Measurements from ENCODE around the gene CCDC78. TPM values are rescaled to one million over a fixed set of nuclear protein-coding genes. Genes with fewer than 3 reads are reported as not detected.

The CCDC78 gene
- total RNA-seq, 1 experiment from 2014 or later, result 0.25 TPM

DNA sequence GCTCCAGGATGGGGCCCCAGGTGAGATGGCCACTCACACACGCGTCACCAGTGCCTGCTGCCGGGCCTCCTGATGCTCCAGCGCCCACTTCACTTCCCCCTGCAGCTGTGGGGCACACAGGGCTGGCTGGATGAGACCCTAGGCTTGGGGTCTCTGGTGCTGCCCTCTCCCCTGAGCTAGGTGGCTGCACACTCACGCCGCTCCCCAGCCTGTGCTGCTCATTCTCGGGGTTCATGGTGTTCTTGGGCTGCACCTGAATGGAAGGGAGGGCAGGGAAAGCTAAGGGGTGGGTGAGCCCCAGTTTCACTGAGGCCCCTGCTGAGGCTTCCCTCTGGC, 1.2 kb downstream of the CCDC78 start:
- DNase-seq (ENCODE audit: low read depth), result no peak

DNA sequence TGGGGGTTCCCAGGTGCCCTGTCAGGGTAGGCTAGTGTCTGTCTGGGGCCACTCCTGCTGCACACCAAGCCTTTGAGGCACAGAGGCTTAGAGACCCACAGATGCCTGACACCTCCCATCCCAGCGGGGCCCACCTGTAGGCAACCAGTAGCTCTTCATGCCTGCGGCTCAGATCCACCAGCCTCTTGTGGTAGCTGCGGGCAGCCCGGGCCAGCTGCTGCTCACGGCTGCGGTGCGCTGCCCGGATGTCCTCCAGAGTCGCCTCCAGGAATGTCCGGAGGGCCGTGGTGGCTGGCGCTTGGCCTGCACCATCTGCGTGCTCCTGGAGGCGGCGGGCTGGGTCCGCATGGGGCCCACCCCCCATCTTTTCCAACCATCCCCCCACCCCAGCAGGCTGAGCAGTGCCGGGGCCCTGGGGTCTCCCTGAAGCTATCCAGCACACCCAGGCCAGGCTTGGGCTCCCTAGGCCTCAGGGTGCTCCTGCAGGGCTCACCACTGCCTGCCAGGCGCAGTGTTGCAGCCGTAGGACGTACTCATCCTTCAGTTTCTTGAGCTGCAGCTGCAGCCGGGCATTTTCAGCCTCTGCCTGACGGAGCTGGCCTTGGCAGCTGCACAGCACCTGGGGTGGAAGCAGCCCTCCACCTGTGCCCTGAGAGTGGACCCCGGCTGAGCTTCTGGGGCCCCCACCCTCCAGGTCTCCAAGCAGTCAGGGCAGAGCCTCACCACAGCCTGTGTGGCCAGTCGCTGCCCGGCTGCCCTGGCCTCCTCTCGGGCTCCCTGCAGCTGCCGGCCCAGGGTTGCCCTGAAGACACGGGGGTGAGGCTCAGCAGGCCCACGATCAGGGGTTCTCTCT, 1.8 kb downstream of the CCDC78 start:
- DNase-seq (ENCODE audit: low read depth), result no peak

DNA sequence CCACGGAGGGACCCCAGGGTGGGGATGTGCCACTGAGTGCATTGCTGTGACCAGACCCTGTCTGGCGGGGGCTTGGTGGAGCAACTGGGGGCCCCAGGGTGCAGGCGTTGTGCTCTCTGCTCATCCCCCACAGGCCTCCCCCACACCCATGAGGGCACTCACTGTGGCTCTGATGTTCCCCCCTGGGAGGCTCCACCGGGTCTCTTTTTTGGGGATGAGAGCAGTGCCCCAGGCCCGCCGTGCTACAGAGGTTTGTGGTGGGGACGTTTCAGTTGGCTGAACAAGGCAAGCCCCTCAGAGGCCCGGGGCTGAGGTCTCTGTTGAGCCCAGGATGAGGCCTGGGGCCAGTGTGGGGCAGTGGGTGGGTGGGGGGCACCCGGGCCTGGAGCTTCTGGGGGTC, 2.5 kb downstream of the CCDC78 start:
- no peak for DNase-seq (ENCODE audit: low read depth)

DNA sequence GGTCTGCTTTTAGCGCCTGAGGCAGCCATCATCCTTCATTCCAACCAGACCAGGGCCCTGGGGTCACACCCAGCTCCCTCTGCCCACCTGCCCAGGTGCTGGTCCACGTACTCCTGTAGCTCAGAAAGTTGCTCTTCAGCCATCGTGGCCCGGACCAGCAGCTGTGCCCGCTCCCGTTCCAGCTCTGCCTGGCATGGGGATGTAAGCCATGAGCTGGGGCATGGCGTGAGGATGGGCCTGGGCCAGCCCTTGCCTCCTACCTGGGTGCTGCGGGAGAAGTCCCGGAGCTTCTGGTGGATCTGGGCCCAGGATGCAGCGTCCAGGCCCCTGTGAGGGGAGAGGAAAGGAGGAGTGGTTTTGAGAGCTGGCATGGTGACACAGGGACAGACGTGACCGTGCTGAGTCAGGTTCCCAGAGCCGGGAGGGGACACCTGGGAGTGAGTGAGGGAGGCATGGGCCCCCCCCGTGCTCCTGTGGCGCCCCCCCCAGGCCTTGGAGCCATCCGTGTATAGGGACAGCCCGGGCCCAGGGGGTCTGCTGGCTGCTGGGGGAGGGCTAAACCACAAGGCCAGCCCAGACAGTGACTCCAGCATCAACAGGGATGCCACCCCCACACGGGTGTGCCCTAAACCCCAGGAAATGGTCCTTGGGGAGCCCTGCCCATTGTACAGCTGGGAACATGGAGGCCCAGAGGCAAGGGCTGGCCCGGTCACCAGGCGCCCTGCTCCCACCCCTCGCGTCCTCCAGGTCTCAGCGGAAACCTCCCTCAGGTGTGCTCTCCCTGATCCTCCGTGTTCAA, 3.2 kb downstream of the CCDC78 start:
- no peak for DNase-seq (ENCODE audit: low read depth)

DNA sequence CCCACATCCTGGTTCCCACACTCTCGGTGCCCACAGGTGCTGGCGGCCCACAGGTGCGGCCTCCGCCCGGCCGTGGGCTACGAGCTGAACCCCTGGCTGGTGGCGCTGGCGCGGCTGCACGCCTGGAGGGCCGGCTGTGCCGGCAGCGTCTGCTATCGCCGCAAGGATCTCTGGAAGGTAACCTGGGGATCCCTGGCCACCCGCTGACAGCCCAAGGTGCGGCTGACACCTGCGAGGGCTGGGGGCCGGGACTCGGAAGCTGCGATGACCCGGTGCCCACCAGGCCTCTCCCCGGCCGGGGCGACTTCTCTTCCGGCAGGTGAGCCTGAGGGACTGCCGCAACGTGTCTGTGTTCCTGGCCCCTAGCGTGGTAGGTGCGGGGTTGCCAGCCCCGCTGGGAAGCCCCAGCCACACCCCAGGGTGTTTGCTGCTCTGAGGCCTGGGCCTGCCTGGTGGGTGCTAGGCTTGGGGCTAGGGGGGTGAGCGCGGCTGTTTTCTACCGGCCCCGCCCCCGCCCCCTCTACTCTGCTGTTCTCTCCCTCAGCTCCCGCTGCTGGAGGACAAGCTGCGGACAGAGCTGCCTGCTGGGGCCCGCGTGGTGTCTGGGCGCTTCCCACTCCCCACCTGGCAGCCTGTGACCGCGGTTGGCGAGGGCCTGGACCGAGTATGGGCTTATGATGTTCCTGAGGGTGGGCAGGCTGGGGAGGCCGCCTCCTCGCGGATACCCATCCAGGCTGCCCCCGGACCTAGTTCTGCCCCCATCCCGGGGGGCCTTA, 4.3 kb downstream of the CCDC78 start:
- no peak for DNase-seq (ENCODE audit: low read depth)

DNA sequence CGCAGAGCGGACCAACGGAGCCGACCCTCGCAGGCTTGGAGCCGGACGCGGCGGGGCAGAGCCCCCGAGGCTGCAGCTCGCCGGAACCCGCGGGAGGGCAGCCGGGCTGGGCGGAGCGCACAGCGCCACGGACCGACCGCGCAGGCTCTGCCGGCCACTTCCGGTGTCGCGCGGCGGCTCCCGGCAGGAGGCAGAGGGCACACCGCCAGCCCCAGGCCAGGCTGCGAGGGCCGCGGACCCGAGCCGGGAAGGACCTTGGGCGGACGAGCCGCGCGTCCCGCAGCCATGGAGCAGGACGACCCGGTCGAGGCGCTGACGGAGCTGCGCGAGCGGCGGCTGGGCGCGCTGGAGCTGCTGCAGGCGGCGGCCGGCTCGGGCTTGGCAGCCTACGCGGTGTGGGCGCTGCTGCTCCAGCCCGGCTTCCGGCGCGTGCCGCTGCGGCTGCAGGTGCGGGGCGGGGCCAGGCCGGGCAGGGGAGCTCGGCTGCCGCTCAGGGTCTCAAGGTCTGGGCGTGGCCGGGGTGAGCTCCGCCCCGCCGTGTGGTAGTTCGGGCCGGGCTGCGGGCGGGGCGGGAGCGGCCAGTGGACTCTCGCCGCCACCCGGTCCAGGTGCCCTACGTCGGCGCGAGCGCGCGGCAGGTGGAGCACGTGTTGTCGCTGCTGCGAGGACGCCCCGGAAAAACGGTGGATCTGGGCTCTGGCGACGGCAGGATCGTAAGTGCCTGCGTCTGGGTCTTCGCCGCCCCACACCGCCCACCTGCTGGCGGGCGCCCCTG, 5.1 kb downstream of the CCDC78 start, which contains the start of gene ANTKMT:
ANTKMT (plus strand) TSS at position 157 of the 775 bp plus-strand sequence; CDS start at position 286, 129 bp downstream.
- DNase-seq (ENCODE audit: low read depth), result peak; percentile 72

DNA sequence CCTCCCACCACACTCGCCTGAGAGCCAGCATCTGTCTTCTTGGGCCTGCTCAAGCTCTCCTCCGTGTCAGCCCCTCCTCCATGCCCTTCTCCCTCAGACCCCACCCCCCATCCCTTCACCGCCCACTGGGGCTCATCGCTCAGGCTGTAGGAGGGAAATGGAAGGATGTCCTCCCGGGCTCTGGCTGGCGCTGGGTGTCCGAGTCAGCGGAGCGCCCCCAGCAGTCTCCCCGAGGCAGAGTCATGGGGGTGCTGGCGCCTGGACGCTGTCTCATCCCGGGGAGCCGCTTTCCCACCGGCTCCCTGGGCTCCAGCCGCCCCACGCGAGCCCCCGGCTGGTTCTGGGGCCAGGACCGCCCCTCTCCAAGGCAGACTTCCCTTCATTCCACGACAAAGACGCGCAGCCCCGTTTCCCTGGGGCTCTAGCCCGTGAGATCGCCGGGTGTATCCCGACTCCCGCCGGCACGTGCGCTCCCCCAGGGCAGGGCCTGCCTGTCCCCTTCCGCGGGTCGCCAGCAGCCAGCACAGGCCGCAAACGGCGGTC, 5.7 kb downstream of the CCDC78 start:
- DNase-seq (ENCODE audit: low read depth), result peak; percentile 83

DNA sequence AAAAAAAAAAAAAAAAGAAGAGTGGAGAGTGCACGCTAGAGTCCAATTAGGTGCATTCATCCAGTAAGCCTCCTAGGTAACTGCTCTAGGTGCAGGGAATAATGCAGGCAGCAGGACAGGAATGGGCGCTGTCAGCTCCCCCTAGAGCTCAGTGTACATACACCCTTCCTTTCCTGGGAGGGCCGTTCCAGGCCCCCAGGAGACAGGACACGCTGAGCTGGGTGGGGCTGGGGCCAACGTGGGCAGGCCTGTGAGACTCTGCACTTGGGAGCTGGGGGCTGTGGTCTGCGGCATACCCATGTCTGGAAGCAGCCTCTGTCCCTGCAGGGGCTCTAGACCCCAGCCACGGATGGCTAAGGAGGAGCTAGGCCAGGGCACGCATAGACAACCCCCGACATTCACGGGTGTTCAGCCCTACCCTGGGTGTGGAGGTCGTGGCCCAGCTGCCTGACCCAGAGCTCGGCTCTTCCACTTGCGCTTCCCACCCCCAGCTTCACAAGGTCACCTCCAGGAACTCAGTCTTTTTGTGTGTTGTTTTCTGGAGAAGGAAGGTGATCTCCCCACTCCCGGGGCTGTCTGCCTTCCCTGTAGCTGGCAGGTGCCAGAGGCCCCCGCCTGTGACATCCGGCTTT, 6.3 kb downstream of the CCDC78 start:
- DNase-seq (ENCODE audit: low read depth), result peak; percentile 66

DNA sequence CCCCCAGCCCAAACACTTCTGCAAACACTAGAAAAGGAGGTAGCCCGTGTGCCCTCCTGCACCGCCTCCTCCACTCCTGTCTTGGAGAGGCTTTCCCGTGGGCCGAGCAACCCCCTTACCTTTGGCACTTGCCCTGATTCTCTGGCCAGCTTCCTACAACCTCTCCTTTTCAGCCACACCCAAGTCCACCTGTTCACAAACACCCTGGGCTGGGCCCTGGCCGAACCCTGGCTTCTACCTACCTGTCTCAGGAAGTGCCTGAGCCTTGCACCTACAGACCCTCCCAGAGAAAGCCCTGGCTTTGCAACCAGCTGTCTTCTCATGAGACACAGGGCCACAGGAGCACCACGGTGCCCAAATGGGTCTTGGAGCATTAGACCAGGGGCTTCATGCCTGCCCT, 7.3 kb downstream of the CCDC78 start:
- no peak for DNase-seq (ENCODE audit: low read depth)

DNA sequence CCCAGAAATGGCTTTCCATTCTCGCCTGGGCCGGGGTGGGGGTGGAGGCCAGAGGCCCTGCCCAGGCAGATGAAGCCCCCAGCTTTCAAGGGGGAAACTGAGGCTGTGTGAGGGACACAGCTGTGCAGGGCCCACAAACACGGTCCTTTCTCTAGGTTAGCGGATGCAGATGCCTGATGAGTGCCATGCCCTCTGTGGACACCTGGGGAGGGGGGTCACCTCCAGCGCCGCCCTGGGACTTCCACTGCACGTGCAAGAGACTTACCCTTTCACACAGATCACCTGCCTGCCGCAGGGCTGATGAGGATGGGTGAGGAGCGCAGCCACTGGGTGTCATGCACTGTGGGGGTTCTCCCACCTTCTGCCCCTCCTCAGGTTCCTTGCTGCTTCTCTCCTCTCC, 7.9 kb downstream of the CCDC78 start:
- DNase-seq (ENCODE audit: low read depth), result no peak

DNA sequence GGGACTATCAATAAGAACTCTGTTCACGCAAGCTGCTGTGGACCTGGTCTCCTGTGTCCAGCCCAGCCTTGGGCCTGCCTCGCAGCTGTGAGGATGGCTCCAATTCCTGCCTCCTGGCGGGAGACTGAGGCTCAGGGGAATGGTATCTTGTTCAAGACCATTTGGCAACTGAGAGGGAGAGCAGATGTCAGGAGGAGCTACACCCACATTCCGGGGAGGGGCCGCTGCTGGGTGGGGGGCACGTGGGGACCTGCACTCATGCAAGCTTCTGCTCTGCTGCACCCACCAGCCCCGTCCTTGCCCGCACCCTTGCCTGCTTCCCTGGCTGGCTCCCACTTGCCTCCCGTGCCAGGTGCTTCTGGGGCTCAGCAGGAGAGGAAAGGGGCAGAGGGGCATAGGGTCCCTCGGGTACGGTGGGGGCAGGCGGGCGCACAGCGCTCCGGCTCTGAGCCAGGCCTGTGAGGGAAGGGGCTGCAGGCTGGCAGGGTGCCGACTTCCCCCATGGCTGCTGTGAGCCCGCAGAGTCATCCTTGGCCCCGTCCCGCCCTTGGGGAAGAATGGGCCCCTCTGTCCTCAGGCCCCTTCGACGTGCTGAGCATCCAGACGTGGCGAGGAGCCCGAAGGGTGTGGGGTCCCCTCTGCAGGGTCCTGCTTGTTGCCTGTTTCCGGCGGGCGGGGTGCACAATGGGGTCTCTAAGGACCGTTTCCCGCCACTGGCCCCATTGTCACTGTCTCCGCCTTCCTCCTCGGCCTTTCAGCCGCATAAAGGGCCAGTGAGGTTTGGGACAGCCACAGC, 8.6 kb downstream of the CCDC78 start:
- DNase-seq (ENCODE audit: low read depth), result no peak

DNA sequence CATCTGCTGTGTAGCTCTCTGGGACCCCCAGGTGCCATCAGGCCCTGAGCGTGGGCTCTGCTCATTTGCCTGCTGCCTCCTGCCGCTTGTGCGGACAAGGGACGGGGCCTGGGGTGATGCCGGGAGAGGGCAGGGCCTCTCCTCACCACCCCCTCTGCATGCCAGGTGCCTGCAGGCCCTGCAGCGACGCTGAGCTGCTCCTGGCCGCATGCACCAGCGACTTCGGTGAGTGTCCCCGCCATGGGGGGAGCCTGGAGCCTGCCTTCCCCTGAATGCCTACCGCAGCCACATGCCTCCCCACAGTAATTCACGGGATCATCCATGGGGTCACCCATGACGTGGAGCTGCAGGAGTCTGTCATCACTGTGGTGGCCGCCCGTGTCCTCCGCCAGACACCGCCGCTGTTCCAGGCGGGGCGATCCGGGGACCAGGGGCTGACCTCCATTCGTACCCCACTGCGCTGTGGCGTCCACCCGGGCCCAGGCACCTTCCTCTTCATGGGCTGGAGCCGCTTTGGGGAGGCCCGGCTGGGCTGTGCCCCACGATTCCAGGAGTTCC, 9.4 kb downstream of the CCDC78 start:
- DNase-seq (ENCODE audit: low read depth), result no peak

DNA sequence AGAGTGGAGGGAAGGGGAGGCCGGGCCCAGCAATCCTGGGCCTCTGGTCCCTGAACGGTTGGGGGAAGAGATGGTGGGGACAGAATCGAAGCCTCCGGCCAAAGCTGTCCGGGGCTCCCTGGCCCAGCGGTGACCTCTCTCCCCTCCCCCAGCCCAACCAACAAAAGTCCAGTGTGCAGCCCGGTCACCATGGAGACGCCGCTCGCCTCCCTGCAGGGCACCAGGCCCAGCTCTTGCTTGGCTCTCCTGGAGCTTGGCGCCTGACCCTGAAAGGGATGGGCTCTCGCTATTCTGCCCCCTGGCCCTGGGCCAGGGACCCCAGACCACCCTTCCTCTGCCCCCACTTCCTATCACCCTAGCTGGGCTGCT, 10.1 kb downstream of the CCDC78 start:
- DNase-seq (ENCODE audit: low read depth), result peak; percentile 87

DNA sequence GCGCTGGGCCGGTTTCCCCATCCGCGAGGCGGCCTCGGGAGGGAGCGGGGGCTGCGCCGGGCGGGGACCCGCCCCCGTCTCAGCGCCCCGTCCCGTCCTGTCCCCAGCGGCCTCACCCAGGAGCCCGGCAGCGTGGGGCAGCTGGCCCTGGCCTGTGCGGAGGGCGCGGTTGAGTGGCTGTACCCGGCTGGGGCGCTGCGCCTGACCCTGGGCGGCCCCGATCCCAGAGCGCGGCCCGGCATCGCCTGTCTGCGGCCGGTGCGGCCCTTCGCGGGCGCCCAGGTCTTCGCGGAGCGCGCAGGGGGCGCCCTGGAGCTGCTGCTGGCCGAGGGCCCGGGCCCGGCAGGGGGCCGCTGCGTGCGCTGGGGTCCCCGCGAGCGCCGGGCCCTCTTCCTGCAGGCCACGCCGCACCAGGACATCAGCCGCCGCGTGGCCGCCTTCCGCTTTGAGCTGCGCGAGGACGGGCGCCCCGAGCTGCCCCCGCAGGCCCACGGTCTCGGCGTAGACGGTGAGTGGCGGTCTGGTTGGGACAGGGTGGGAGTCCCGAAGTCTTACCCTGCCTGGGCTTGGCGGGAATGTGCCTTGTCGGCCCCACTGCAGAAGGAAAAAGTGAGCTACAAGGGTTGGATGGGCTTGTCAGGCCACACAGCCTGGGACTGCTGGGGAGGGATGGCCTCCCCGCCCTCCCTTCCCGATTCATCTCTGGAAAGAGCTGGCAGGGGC, 10.6 kb downstream of the CCDC78 start:
- DNase-seq (ENCODE audit: low read depth), result no peak

DNA sequence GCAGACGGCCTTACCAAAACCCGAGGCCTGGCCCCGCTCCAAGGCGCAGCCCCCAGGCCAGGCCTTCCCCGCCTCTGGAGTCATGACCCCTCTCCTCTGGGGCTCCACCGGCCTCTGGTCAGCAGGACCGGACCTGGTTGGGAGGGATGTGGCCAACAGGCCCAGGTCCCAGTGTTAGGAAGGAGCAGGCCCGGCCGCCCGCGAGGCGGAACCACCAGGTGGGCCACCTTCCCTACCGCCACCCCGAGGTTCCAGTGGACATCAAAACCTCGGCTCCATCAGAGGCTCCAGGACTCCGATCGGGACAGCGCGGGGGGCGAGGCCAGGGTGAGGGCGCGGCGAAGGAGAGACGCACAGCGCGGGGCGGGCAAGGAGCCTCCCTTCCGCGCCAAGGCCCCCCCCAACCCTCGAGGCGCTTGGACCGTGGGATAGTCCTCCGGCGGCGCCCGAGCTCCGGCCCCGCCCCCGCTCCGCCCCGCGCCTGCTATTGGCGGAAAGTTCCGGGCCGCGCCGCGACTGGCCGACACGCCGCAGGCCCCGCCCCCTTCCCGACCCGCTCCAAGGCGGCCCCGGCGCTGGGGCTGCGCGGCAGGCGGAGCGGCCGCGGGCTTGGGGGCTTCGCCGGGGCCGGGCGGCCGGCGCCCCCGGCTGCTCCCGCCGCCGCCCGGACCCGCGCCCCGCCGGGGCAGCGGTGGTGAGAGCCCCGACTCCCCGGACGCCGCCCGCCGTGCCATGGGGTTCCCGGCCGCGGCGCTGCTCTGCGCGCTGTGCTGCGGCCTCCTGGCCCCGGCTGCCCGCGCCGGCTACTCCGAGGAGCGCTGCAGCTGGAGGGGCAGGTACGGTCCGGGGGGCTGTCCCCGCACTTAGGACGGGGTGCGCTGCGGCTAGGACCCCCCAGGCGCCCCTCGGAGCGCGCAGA, 11.4 kb downstream of the CCDC78 start, which contains the start of gene METRN:
METRN (plus strand) TSS at position 561 of the 919 bp plus-strand sequence; CDS start at position 733, 172 bp downstream.
- DNase-seq (ENCODE audit: low read depth), result peak; percentile 87

DNA sequence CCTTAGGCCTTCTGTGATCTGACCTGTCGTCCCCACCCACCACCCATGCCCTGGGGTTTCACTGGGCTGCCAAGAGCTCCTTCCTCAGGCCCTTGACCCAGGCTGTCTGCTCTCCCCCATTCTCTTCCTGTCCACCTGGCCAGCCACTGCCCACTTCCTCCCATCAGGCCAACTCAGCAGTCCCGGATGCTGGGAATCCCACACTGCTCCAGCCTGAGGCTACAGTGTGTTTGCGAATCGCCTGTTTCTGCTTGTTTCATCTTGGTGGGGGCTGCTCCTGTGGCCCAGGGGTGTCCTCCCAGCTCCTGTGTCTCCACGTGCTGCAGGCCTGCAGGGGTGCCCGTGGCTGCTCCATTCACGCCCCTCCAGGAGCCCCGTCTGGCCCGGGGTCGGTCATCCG, 12.2 kb downstream of the CCDC78 start:
- DNase-seq (ENCODE audit: low read depth), result peak; percentile 87

DNA sequence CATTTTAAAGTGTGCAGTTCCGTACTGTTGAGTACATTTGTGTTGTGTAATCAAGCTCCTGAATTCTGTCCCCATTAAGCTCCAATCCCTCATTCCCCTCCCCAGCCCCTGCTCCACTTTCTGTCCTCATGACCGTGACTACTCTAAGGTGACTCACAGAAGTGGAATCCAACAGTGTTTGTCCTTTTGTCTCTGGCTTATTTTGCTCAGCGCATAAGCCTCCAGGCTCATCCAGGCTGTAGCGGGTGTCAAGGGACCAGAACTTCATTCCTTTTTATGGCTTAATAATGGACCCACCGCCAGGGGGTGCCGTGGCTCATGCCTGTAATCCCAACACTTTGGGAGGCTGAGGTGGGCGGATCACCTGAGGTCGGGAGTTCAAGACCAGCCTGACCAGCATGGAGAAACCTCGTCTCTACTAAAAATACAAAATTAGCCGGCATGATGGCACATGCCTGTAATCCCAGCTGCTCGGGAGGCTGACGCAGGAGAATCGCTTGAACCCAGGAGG, 13.4 kb downstream of the CCDC78 start:
- DNase-seq (ENCODE audit: low read depth), result peak; percentile 99
